Left hindlimb (tissue), 1 donor: ENCODE results near the gene HYCC2.
"Not testable (repeated sequence)": the region's sequence is repeated elsewhere in the genome, so short reads cannot be mapped to it uniquely, and the experiment has no call there.

ENCODE experiments used
- DNase-seq: peaks from one replicate; pipeline ENCODE4 v3.0.0-alpha.2; 2018

The HYCC2 gene

GRCh38 chr2:201071479-201072200 is at the start of gene HYCC2, which contains the start of gene NDUFB3:
HYCC2 (minus strand) TSS chr2:201071671; CDS start chr2:201024009, 47,662 bp downstream.
NDUFB3 (plus strand) TSS chr2:201072001; CDS start chr2:201078883, 6,882 bp downstream.
- peak; percentile 93 for DNase-seq

DNA sequence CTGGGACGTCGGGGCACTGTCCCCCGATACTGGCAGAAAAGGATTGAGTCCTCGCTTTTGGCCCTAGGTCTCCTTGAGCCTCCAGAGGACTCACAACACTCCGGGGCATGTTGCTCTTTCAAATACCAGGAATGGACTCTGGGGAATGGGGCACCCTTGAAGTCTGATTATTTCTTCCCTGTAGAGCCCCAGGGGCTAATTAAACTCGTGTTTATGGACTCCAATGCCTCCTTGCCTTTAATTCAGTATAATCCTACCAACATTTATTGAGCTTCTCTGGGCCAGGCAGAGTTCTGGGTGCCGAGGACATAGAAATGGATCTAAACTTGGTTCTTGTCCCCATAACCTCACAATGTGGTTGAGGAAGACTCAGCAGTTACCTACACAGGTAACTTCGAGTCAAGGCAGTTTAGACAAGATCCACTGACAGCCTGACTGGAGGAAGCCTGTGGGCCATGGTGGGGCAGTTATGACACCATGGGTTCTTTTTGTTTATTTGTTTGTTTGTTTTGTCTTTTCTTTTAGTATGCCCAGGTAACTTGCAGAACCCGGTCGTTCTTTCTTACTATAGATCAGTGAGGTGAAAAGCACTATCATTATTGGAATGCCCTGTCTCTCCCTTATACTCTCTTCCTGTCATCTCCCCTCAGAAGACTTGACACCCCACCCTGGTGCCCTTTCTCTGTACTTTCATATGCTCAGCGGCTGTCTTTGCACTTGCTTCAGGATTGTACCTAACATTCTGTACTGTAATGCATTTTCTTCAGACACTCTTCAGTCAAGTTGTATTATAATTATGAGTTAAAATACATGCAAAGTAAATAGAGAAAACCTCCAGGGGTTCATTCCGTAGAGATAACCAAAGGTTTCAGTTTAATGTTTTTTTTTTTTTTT is 47.7 kb upstream of the HYCC2 start:
- no peak for DNase-seq

- peak; percentile 84 for DNase-seq
Measured at GRCh38 chr2:201118121-201118960, 46.9 kb upstream of the HYCC2 start.

- not testable (repeated sequence) for DNase-seq
Measured at GRCh38 chr2:201117735-201118094, 46.2 kb upstream of the HYCC2 start.

- no peak for DNase-seq
Measured at GRCh38 chr2:201116959-201117734, 45.7 kb upstream of the HYCC2 start.

GRCh38 chr2:201116115-201116958 is 44.9 kb upstream of the HYCC2 start, which contains the start of gene CFLAR:
CFLAR (plus strand) TSS chr2:201116164; CDS start chr2:201129866, 13,702 bp downstream.
- peak; percentile 78 for DNase-seq

- DNase-seq, result no peak
Measured at GRCh38 chr2:201114846-201115245, 43.4 kb upstream of the HYCC2 start.

DNA sequence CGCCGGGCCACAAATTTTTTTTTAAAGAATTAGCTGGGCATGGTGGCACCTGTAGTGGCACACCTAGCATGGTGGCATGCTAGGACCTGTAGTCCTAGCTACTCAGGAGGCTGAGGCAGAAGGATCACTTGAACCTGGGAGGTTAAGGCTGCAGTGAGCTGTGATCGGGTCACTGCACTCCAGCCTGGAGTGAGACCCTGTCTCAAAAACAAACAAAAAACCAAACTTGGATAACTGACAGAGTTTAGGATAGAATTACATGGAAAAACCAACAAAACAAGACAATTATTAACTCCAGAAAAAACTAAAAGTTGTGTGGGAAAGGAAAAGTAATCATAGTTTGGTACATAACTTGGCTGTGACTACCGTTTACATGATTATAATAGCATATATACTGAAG is 42.9 kb upstream of the HYCC2 start:
- no peak for DNase-seq

- no peak for DNase-seq
Measured at GRCh38 chr2:201111096-201111495, 39.6 kb upstream of the HYCC2 start.

DNA sequence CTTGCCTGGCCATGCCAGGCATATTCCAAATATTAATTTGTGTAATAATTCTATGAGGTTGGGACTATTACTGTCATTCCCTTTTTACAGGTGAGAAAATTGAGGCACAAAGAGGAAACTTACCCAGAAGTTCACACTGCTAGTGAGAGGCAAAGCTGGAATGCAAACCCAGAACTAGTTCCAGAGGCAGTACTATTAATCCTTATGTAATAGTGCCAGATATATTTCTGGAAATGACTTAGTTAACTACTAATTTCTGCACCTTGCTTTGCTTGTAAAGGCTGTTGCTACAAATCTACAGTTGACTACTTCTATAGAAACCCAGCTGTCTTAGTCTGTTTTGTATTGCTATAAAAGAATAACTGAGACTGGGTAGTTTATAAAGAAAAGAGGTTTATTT is 39.1 kb upstream of the HYCC2 start:
- DNase-seq, result no peak

DNA sequence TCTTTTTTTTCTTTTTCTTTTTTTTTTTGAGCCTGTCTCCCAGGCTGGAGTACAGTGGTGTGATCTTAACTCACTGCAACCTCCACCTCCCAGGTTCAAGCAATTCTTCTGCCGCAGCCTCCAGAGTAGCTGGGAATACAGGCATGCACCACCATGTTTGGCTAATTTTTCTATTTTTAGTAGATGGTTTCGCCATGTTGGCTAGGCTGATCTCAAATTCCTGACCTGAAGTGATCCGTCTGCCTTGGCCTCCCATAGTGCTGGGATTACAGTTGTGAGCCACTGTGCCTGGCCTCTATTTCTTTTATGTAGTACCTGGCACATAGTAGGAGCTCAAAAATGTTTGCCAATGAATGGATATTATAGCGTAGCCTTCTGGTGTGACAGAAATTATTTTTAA is 37.7 kb upstream of the HYCC2 start:
- no peak for DNase-seq

GRCh38 chr2:201108341-201108740 is 36.9 kb upstream of the HYCC2 start:
- no peak for DNase-seq

DNA sequence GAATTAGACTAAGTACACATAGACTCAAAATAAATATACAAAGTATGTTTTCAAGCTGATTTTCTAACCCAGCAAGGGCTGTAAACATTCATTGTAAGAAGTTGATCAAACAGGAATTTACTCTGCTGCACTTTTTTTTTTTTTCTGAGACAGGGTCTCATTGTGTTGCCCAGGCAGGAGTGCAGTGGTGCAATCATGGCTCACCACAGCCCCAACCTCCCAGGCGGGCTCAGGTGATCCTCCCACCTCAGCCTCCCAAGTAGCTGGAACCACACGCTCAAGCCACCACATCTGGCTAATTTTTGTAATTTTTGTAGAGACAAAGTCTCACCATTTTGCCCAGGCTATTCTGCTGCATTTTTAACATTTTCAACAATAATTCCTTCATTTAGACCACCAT is 36.2 kb upstream of the HYCC2 start:
- DNase-seq, result no peak

GRCh38 chr2:201105759-201106158 is 34.3 kb upstream of the HYCC2 start:
- DNase-seq, result no peak

- no peak for DNase-seq
Measured at GRCh38 chr2:201100497-201100896, 29.0 kb upstream of the HYCC2 start.

GRCh38 chr2:201093573-201093972 is 22.1 kb upstream of the HYCC2 start:
- DNase-seq, result no peak

- no peak for DNase-seq
Measured at GRCh38 chr2:201090574-201090973, 19.1 kb upstream of the HYCC2 start.

DNA sequence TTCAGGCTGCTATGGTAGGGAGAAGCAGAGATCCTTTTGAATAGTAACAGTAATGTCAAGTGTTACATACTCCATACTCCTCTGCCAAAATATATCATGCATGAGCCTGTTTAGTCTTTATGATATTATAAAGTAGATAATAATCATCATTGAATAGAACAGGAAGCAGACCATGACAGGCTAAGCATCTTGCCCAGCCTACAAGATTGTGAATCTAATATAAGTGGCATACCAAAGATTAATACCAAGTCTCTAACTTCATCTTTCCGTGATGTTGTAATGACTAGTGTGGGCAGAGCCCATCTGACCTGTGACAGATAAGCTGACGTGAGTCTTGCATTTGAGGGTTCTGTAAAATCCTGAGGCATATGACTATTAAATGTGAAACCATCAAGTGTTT is 13.4 kb upstream of the HYCC2 start:
- DNase-seq, result no peak

GRCh38 chr2:201074996-201075395 is 3.5 kb upstream of the HYCC2 start:
- DNase-seq, result no peak

GRCh38 chr2:201073071-201073470 is 1.6 kb upstream of the HYCC2 start:
- DNase-seq, result no peak

DNA sequence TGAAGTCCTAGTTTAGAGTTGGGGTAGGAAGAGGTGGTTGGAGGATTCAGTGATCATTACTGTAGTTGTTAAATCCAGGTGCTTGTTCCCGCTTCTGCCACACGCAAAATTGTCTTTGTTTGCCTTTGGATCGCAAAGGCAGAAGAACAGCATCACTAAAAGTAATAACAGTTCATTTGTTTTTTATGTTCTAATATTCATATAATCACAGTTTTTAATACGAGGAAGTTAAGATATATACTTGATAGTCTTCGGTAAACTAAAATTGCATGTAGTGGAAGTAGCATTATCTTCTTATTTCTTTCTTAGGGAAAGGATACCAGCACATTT is 695 bp upstream of the HYCC2 start:
- no peak for DNase-seq
